Adrenal gland (tissue), 5 donors: ENCODE results near the gene RARB.

Experiments
- CTCF ChIP-seq, 6 experiments: fragments of 450-650 bp in 4 of 6; fragments of 200-600 bp in 2 of 6; sonication (generic) in 1 of 6; IDR thresholded peaks; 1 replicate in 5 of 6; 2 replicates in 1 of 6; pipeline versions ENCODE4 v1.5.1 to v1.8.0; 2016 to 2021; ENCODE audit warnings: antibody characterized with exemption in 6 of 6, mild to moderate bottlenecking in 2 of 6, moderate library complexity in 1 of 6
- POLR2A ChIP-seq, 2 donors: fragments of 450-650 bp; IDR thresholded peaks; one replicate each; pipeline ENCODE4 v1.6.1; 2017; ENCODE audit warnings: antibody characterized with exemption in 2 of 2, mild to moderate bottlenecking in 2 of 2, moderate library complexity in 1 of 2
- donor health status: DM: no; HTN: no; CAD: no.

DNA sequence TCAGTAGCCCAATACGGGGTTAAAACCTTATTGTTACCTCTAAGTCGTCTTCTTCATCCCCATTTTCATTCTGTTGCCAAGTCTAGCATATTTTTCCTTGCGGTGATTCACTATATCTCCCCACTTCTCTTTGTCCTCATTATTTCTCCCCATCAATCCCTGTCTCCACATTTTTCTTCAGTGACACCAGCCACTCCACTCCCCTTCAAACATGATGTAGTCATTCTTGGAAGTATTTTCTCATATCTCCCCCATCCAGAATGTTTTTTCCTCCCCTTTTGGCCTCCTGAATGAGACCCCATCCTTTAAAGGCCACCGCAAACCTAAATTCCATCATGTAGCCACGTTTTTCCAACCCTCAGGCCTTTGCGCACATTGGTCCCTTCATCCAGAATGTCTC, 130.7 kb downstream of the RARB start:
- TF ChIP-seq POLR2A (IDR thresholded peaks at IDR 0.05), result no peak
- no peak for TF ChIP-seq CTCF (IDR thresholded peaks at IDR 0.05)
